HG03066 (cell line): Measurements from ENCODE around the gene RHOT2.

Experiments
- ATAC-seq: cut with Tn5 transposase; IDR thresholded peaks from one replicate; pipeline ENCODE4 v1.9.1; 2021; ENCODE audit warnings: low read depth; ENCODE audit not compliant: unreplicated experiment

Gene RHOT2

GRCh38 chr16:723695-724094 lies 55.8 kb downstream of the RHOT2 start:
- ATAC-seq: no peak
